ENCODE measurements around the gene C1QA. TPM values are rescaled to one million over a fixed set of nuclear protein-coding genes. Genes with fewer than 3 reads are reported as not detected.

C1QA gene
- total RNA-seq, 6 experiments from 2014 or later = 66.3 to 227 (median 75.0) TPM

DNA sequence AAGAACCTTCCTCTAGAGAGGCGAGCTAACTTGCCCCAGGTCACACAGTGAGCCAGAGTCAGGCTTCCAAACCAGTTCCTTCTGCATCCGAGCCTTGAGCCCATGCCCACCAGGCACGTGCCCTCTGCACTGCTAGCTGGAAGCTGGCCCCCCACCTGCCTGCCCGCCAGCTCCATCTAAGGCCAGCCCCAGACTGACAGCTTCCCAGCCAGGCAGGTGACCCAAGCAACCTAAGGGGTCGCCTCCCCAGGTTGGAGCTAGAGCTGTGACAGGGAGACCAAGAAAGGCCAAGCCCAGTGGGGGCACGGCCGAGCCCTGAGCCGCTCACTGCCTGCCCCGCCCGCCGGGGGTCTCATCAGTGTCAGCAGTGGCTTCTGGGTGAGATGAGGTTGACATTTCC, 19.9 kb upstream of the C1QA start:
- Histone ChIP-seq H3K27me3 (no peaks in the 10 kb centered on the region), H3K27ac (no peak overlapping the region), H3K9me3 (no peaks in the 10 kb centered on the region), H3K4me3 (no peak overlapping the region), H3K36me3 (no peaks in the 10 kb centered on the region), H3K4me1 (no peaks in the 10 kb centered on the region)
- no peak for DNase-seq
- 12% methylated on average over 7 of the region's 11 CpGs for WGBS (ENCODE audit: insufficient coverage, low coverage, low lambda C conversion rate, missing lambda C conversion rate)
- ATAC-seq = no peak
- TF ChIP-seq POLR2A (IDR thresholded peaks at IDR 0.05) (no peak), CTCF (IDR thresholded peaks at IDR 0.05) (no peak)
- intact Hi-C loops (cut with DNase I) = loop anchor here in 1 of 2 donors (10.0 kb wide), 1 partner anchor 62 kb away; no protein-coding TSS in a partner anchor

- Histone ChIP-seq H3K9me3 (no peaks in the 10 kb centered on the region), H3K27ac (no peak overlapping the region), H3K4me3 (no peak overlapping the region), H3K36me3 (no peaks in the 10 kb centered on the region), H3K4me1 (no peaks in the 10 kb centered on the region), H3K27me3 (no peaks in the 10 kb centered on the region)
- TF ChIP-seq CTCF (IDR thresholded peaks at IDR 0.05) = no peak
- TF ChIP-seq POLR2A (IDR thresholded peaks at IDR 0.05) = no peak
- 25% methylated on average over 10 of the region's 16 CpGs for WGBS (ENCODE audit: insufficient coverage, low coverage, low lambda C conversion rate, missing lambda C conversion rate)
- intact Hi-C loops (cut with DNase I) = loop anchor here in 1 of 2 donors (10.0 kb wide), 1 partner anchor 63 kb away; no protein-coding TSS in a partner anchor
- ATAC-seq (no peak), DNase-seq (no peak)
These were observed 18.4 kb upstream of the C1QA start for GRCh38 chr1:22618056-22618455.

DNA sequence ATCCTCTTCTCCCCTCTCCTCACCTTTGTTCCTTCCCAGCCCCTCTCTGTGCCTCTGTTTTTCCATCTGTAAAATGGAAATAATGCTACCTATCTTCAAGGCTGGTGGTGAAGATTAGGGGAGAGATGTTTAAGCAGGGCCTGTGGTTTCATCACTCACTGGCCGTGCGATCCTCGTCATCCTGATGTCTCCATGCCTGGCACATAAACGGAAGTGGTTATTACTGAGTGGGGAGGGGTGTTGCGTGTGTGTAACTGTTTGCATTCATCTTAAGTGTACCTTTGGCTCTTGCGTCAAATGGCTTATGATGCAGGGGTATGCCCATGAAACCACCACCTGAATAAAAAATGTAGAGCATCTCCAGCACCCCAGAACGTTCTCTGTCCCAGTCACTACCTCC, 17.2 kb upstream of the C1QA start:
- TF ChIP-seq POLR2A (IDR thresholded peaks at IDR 0.05) = no peak
- TF ChIP-seq CTCF (IDR thresholded peaks at IDR 0.05) = no peak
- 46% methylated on average over 7 of the region's 7 CpGs for WGBS (ENCODE audit: insufficient coverage, low coverage, low lambda C conversion rate, missing lambda C conversion rate)

GRCh38 chr1:22619798-22620197, 16.6 kb upstream of the C1QA start:
- no peaks in the 10 kb centered on the region for H3K27me3 ChIP-seq
- TF ChIP-seq POLR2A (IDR thresholded peaks at IDR 0.05) = no peak
- no peak for TF ChIP-seq CTCF (IDR thresholded peaks at IDR 0.05)
- no peaks in the 10 kb centered on the region for H3K4me1 ChIP-seq
- no peak for DNase-seq
- WGBS (ENCODE audit: insufficient coverage, low coverage, low lambda C conversion rate, missing lambda C conversion rate) = 59% methylated on average over 2 of the region's 12 CpGs
- H3K36me3 ChIP-seq = no peaks in the 10 kb centered on the region
- ATAC-seq = no peak
- no peak overlapping the region for H3K4me3 ChIP-seq
- no peaks in the 10 kb centered on the region for H3K9me3 ChIP-seq
- intact Hi-C loops (cut with DNase I) = loop anchor here in 1 of 2 donors (10.0 kb wide), 1 partner anchor 65 kb away; no protein-coding TSS in a partner anchor
- no peak overlapping the region for H3K27ac ChIP-seq

More for the DNA sequence above, 17.2 kb upstream of the C1QA start:
- no peaks in the 10 kb centered on the region for H3K4me1 ChIP-seq
- no peak overlapping the region for H3K27ac ChIP-seq
- no peaks in the 10 kb centered on the region for H3K9me3 ChIP-seq
- H3K4me3 ChIP-seq = no peak overlapping the region
- no peak for DNase-seq
- no peak for ATAC-seq
- no peaks in the 10 kb centered on the region for H3K27me3 ChIP-seq
- intact Hi-C loops (cut with DNase I) = loop anchor here in 1 of 2 donors (10.0 kb wide), 1 partner anchor 64 kb away; no protein-coding TSS in a partner anchor
- no peaks in the 10 kb centered on the region for H3K36me3 ChIP-seq

GRCh38 chr1:22621761-22622160, 14.7 kb upstream of the C1QA start:
- Histone ChIP-seq H3K4me3 (no peak overlapping the region), H3K9me3 (no peaks in the 10 kb centered on the region), H3K36me3 (no peaks in the 10 kb centered on the region), H3K27ac (no peak overlapping the region), H3K27me3 (no peaks in the 10 kb centered on the region), H3K4me1 (no peaks in the 10 kb centered on the region)
- peak in 1 of 4 donors; percentile 7 for ATAC-seq
- no peak for DNase-seq
- no peak for TF ChIP-seq POLR2A (IDR thresholded peaks at IDR 0.05)
- no peak for TF ChIP-seq CTCF (IDR thresholded peaks at IDR 0.05)
- no CpG with 5 or more reads among the region's 4 CpGs for WGBS (ENCODE audit: insufficient coverage, low coverage, low lambda C conversion rate, missing lambda C conversion rate)
- intact Hi-C loops (cut with DNase I) = no loop called here

Measured in right lobe of liver (tissue), 6 donors.